Activated CD4-positive, alpha-beta T cell treated with anti-CD3 and anti-CD28 coated beads, Interleukin-10, Interleukin-2, amounts not matched to agents 100 ng/mL and 50 ng/mL, durations not matched to agents 16 hours and 8 hours (primary cell): ENCODE measurements around the gene OGFR.

Source experiments
- DNase-seq: peaks from one replicate; pipeline ENCODE4 v3.0.0-alpha.2; 2020

OGFR gene

DNA sequence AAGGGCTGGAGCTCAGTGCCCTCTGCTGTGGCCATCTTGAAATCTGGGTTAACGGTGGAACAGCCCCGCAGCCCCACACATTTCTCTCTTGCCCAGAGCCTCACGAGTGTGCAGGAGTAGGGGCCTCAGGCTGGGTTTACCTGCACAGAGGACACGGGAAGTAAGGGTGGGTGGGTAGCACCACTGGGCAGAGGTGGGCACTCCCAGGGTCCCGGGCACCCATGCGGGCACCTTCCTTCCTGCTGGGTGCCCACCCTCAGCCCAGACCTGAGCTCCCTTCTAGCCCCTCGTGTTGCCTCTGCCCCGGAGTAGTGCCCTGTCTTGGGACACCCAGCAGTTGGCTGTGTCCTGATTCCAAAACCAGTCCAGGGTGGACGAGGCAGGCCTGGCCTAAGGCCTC, 23.4 kb downstream of the OGFR start:
- DNase-seq = no peak

DNA sequence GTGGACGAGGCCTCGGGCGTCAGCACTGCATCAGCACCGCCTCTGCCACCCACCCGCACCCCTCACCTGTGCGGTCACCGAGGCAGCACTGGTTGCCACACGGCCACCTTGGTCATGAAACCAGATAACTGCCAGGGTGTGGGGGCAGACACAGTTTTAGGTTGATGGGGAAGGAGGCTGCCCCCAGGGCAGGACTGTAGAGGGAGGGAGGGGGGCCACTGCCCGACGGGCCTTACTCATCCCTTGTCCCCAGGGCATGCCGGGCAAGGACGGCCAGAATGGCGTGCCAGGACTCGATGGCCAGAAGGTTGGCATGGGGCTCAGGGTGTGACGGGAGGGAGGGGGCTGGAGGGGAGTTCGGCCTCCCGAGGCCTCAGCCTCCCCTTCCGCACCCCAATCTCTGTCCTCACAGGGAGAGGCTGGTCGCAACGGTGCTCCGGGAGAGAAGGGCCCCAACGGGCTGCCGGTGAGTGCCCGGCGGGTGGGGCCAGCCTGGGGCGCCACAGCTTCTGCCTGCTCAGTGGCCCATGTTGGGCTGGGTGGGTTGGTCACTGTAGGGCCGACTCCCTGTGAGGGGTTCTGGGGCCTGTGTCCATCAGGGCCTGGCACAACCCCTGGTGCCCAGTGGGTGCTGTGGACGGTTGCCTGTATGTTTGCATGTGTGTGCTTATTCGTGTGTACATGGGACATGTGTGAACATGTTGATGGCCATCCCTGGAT, 24.0 kb downstream of the OGFR start:
- DNase-seq = no peak

DNA sequence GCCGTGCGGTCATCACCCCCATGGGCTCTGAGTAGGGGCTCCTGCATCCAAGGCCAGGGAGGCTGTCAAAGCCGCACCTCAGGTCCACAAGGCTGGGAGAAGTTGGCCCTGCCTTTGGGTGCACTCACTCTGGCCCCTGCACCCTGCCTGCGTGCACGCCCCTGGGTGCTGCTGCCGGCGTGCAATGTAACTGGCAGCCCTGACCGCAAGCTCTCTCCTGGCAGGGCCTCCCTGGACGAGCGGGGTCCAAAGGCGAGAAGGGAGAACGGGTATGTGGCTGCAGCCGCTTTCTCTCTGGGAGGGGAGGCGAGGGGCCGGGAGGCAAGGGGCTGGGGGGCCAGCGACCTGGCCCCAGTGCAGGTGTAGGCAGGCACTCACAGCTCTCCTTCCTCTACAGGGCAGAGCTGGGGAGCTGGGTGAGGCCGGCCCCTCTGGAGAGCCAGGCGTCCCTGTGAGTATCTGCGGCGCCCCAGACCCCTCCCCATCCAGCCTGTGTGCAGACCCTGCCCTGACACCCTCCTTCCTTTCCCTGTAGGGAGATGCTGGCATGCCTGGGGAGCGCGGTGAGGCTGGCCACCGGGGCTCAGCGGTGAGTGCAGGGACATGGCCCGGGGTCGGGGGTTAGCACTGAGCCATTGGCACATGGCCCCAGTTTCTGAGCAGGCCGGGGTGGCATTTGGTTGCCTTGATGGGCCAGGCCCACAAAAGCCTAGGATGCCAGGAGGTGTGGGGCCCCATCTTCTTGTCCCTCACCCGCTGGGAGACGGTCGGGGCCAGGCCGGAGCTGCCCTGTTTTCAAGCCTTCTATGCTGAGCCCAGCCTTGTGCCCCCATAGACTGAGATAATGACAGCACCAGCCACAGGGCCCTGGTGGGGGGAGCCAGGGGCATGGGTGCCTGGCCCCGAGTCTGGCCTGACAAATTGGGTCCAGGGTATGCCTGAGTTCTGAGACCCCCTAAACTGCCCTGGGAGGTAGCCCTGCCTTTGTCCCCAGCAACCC, 24.9 kb downstream of the OGFR start:
- no peak for DNase-seq

DNA sequence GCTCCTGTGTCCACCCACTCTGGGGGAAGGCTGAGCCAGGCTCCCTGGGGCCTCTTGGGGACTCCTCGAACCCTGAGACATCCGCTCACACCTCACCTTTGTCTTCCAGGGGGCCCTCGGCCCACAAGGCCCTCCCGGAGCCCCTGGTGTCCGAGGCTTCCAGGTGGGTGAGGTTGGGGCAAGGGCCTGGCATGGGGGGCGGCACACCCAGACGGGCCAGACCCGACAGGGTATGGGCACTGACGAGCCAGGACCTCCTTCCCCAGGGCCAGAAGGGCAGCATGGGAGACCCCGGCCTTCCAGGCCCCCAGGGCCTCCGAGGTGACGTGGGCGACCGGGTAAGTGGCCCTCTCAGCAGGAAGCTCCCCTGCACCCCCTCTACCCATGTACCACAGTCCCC, 25.6 kb downstream of the OGFR start:
- DNase-seq = no peak

DNA sequence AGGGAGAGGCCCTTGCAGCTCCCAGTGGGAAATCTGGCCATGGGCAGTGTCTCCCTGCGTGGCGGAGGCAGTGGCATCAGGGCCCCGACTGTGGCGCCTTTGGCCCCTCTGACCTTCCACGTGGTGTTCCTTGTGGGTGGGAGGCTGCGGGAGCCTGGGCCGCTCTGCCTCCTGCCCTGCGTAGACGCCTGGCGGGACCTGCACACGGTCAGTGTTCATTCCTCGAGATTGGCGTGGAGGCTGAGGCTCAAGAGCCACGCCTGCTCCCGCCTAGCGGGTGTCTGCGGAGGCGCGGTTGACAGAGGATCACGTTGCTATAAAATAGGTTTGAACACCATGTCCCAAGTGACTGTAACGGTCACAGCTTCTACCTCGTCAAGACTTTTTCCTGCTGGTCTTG, 26.2 kb downstream of the OGFR start:
- no peak for DNase-seq

DNA sequence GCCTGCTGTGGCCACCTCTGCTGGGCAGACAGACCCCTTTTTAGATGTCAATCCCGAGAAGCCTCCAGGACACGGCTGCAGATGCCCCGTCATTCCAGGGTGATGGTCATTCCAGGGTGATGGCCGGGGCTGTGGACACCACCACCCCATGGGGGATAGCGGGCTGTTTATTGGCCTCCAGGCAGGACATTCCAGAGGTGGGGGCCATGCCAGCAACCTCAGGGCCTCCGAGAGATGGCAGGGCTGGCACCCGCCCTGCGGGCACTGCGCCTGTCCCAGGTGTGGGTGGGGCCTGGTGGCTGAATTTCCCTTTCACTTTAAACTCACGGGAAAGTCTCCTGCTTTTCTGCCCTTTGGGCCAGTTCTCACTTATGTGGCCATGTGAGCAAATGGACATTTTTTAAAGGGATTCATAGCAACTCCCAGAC, 26.7 kb downstream of the OGFR start:
- DNase-seq = no peak

DNA sequence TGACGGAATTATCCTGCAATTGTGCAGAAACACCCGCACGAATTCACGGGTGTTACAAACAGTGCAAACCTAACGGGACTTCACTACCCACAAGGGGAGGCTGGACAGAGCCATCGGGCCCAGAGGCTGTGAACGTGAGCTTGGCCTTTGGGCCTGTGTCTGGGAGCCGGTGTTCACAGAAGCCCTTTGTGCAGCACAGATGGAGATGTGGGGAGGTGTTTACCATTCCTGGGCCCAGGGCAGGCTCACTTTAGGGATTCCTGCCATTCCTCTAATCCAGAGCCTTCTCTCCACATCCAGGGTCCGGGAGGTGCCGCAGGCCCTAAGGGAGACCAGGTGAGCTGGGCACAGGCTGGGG, 27.2 kb downstream of the OGFR start:
- DNase-seq = no peak

DNA sequence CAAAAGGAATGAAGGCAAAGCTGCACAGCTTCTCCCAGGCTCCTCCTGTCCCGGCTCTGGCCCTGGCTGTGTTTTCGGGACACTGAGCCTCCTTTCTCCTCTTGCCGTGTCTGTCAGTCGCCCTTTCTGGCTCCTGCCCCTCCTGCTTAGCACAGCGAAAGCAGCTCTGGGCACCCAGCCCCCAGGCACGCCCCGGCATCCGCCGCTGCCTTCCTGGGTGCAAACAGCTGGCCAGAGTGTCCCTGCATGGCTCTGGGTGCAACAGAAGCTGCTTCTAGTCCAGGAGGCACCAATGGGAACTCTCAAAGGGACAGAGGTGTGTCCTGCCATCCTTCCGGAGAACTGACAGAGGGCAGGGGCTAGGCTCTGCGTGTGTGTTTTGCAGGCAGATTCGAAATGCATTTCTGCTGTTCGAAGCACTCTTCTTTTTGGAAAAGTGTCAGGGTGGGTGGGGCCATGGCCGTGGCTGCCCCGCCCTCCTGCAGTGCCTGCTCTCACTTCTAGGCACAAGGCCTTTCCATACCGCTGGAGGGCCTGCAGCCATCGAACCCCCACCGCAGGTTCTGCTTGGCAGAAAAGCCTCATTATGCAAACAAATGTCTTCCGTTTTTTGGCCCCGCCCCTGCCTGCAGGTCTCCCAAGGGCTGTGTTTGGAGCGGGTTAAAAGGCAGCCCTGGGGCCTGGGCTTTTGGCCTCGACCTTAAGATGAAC, 27.7 kb downstream of the OGFR start:
- no peak for DNase-seq

DNA sequence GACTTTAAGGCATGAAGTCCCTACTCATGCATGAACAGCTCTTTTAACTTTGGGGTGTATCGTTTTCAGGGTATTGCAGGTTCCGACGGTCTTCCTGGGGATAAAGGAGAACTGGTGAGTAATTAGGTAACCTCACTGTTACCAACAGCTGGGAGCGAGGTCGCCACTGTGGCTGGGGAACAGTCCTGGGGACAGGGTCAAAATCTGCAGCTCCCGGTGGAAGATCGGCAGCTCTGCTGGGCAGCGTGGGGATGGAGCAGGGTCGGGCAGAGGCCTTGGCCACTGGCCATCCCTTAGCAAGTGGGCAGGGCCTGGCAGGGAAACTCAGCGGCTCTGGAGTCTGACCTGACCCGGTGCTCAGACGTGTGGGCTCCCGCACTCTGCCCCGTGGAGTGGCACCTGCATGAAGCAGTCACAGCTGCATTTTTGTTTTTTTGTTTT, 28.3 kb downstream of the OGFR start:
- no peak for DNase-seq

DNA sequence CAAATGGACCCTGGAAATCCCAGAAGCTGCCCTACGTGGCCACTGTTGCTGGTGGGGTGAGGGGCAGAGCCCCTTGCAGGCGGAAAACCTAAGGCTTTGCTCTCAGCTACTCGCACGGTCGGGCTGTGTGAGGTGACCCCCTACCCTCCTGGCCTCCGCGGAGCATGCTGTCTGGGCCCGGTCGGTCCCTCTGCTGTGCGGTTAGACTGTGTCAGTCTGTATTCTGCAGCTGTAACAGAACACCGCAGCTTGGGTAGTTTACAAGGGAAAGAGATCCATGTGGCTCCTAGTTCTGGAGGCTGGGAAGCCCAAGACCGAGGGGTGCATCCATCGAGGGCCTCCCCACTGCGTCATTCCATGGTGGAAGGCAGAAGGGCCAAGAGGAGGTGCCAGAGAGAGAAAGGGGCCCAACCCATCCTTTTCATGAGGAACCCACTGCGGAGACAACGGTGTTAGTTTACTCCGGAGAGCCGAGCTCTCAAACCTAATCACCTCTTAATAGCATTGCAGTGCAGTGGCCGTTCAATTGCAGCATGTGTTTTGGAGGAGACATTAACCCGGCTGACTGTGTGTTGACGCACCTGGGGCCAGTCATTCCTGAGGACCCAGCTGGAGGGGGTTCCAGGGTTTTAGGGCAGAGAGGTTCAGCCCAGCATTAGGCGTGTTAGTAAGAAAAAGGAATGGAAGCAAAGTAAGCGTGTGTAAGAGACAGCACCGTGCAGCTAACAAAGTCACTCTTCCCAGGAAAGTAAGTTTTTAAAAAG, 30.5 kb downstream of the OGFR start:
- DNase-seq = no peak

DNA sequence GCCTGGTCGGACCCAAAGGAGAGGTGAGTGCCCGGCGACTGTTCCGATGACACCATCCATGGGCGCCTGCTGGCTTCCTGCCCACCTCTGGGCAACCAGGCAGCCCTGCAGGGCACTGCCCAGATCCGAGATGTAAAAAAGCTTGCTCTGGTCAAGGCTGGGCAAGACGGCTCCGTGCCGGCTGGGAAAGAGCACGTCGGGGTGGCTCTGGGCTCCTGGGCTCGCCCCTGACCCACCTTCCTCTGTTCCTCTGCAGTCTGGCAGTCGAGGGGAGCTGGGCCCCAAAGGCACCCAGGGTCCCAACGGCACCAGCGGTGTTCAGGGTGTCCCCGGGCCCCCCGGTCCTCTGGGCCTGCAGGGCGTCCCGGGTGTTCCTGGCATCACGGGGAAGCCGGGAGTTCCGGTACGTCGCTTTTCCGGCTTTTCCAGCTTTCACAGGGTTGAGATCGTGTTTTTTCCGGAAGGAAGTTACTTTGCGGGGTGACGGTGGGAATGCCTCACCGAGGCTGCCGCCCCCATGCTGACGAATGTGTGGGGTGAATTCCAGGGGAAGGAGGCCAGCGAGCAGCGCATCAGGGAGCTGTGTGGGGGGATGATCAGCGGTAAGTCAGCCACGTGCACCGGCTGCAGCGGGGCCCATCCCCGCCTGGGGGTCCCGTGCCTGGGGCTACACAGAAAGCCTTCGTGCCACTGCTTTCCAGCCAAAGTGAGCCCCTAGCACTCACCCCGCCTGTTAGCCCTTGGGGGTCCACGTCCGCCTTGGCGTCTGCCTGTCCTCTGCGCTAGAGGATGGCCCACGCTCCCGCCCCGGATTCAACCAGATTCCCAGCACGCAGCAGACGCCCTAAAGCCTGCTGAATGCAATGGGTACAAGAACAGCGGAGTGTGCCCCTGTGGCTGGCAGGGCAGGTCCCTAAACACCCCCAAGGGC, 31.6 kb downstream of the OGFR start:
- DNase-seq = no peak

DNA sequence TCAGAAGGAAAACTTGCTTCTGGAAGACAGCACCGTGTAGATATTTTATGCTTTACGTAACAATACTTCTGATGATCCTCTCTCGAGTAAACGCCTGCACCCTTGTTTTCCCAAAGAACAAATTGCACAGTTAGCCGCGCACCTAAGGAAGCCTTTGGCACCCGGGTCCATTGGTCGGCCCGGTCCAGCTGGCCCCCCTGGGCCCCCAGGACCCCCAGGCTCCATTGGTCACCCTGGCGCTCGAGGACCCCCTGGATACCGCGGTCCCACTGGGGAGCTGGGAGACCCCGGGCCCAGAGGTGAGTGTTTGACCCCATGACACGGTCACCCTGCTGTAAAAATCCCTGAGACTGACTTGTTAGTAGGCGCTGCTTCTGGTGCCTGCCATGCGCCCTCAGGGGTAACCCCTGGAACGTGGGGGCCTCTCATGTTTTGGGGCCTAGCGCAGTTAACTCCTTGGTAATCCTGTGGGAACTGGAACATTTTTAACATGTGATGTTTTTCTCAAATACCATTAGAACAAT, 32.4 kb downstream of the OGFR start:
- DNase-seq = no peak

DNA sequence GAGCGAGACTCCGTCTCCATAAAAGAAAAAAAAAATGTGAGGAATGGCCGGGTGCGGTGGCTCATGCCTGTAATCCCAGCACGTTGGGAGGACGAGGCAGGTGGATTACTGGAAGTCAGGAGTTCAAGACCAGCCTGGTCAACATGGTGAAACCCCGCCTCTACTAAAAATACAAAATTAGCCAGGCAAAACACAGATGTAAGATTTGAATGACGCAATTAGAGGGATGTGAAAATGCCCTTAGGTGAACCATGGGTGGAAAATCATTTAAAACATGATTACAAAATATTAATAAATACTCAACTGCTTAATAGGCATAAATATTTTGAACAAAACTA, 33.1 kb downstream of the OGFR start:
- DNase-seq = no peak

DNA sequence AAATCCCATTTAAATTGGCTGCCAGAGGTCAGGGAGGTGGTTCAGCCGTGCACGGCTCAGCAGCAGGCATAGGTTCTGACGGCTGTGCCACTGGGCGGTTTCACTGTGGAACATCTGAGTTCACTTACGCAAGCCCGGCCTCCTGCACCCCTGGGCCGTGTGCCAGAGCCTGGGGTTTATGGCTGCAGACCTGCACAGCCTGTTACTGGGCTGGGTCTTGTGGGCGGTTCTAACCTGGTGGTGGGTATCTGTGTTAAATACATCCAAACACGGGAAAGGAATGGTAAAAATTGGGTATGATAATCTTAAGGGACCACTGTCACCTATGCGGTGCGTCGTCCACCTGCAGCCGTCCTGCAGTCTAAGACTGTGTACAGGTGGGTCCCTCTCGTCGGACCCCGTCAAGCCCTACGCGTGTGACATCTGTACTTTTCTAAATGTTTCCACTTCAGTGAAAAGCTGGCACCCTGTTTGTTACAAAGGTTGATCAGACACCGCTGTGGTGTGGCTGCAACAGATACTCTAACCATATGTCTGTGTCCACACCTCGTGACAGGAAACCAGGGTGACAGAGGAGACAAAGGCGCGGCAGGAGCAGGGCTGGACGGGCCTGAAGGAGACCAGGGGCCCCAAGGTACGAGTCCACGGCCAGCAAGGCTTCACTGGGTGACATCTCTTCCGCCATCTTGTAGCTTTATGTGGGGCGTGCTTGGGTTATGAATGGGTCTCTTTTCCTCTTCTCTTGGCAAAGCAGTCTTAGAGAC, 33.7 kb downstream of the OGFR start:
- no peak for DNase-seq

DNA sequence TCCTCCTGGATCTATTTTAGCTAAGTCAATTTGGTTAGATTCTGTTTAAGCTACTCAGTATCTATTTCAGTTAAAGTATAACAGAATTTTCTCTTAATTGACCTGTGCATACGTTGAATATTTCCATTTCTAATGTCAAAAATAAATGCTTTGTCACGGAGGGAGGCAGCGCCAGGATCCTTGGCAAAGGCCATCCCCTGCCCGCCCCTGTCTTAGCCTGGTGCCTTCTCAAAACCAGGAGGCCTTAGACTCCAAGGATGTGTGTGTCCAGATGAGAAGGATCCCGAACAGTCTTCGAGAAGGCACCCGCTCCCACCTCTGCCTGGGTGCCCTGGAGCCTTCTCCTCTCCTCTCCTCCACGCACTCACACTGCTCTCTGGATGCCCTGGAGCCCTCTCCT, 34.6 kb downstream of the OGFR start:
- DNase-seq = no peak

DNA sequence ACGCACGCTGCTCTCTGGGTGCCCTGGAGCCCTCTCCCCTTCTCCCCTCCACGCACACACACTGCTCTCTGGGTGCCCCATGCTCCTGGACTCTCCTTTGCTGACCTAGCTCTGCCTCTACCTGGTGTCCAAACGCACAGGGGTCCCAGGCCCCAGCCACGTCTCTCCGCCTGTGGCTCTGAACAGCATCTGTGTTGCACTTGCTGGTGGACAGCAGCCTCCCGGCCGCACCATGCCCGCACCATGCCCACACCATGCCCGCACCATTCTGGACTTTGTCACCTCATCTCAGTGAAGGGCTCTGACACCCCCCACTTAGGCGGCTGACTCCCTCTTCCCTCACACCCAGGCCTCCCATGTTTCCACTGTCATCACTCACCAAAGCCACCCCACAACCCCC, 35.2 kb downstream of the OGFR start:
- no peak for DNase-seq

DNA sequence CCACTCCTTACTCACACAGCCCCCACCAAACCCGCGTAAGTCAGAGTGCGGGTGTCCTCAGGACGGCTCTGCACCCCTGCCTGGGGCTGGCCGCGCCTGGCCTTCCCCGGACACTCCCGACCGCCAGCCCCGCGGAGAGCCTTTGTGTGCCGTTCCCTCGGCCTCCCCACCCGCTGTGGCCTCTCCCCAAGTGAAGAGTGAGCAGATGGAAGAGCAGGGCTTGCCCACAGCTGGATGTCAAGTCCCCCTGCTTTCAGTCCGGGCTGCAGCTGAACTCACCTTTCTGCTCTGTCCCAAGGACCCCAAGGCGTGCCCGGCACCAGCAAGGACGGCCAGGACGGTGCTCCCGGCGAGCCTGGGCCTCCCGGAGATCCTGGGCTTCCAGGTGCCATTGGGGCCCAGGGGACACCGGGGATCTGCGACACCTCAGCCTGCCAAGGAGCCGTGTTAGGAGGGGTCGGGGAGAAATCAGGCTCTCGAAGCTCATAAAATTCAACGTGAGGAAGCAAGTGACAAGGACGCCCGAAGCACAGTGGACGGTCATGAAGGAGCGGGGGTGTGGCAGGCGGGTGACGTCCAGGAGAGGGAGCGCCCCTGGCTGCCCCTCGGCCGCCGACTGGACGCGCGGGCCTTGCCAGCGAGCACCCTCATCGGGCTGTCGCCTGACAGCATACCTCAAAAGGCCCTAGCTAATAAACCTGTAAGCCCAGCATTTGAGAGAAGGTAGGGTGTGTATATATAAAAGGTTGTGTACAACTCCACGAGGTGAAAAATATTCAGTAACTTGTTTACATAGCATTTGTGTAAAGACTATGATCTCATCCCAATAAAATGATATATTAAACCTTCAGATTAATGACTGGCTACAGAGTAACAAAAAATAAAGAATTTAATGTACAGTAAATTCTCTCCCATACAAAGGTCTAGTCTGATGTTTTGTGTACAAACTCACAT, 35.9 kb downstream of the OGFR start:
- no peak for DNase-seq

DNA sequence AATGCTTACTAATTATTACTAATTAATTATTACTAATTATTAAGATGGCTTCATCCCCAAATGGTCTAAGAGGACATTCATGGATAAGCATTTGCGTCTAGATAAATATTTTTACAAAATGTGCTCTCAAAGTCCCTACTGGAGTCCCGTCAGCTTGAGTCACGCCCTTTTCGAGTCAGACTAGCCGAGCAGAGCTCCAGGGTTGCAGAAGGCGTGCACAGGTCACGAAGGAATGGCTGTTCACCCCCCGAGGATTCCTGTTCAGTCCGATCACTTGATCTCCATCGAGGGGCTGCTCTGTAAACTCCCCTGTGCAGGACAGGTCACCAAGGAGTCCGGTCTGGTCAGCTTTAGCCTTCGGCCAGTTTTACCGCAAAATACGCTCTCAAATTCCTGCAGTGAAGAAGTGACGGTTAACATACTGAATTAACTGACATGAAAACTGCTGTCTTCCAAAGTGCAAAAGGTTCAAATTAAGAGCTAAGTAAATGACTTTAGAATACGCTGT, 37.1 kb downstream of the OGFR start:
- no peak for DNase-seq

DNA sequence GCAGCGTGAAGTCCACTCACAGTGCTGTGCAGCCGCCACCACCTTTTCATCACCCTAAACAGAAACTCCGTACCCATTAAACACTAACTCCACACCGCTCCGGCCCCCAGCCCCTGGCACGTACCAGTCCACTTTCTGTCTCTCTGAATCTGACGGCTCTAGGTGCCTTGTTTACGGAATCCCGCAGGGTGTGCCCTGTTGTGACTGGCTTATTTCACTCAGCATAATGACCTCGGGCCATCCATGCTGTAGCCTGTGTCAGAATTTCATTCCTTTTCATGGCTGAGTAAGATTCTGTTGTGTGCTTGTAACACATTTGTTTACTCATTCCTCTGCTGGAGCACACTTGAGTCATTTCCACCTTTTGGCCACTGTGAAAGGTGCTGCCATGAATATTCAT, 39.0 kb downstream of the OGFR start:
- no peak for DNase-seq
